HEK293 (cell line): ENCODE results near the gene ESRRG.

ENCODE experiments used
- CTCF ChIA-PET: fragments of 350-600 bp; formaldehyde crosslinking; extraction: SDS; loops from one replicate; lab custom pipeline; 2021; ENCODE audit warnings: antibody characterized with exemption; lab: Yijun Ruan, JAX
- POLR2A ChIA-PET: fragments of 300-600 bp; formaldehyde crosslinking; extraction: SDS; loops from one replicate; lab custom pipeline; 2020; ENCODE audit warnings: antibody characterized with exemption, inconsistent platforms; lab: Yijun Ruan, JAX
- H3K27ac ChIP-seq: fragments of 200-500 bp; sonication (Bioruptor generic); 2 replicates; pipeline ENCODE4 v1.5.1; 2014; ENCODE audit warnings: low read depth, low read length, control low read depth, inconsistent platforms; ENCODE audit errors: extremely low read depth
- H3K36me3 ChIP-seq, 2 experiments: fragments of 200-500 bp in 1 of 2; sonication (Bioruptor generic) in 1 of 2; 1 replicate in 1 of 2; 2 replicates in 1 of 2; pipeline ENCODE4 v1.5.1; 2014 to 2017; ENCODE audit warnings: inconsistent platforms in 2 of 2, low read length in 2 of 2; ENCODE audit not compliant: control insufficient read depth in 2 of 2, insufficient read depth in 1 of 2
- H3K4me1 ChIP-seq: fragments of 200-500 bp; sonication (Bioruptor generic); 2 replicates; pipeline ENCODE4 v1.5.1; 2014; ENCODE audit warnings: mild to moderate bottlenecking, low read length, inconsistent platforms; ENCODE audit not compliant: control insufficient read depth, insufficient read depth
- H3K4me3 ChIP-seq: 2 replicates; pipeline ENCODE4 v1.5.1; 2011; ENCODE audit warnings: low read depth, mild to moderate bottlenecking, control low read depth, low read length, moderate library complexity
- H3K9me3 ChIP-seq: fragments of 200-500 bp; sonication (Bioruptor generic); 2 replicates; pipeline ENCODE4 v1.5.1; 2014; ENCODE audit warnings: low read depth, low read length, inconsistent platforms; ENCODE audit not compliant: control insufficient read depth, insufficient read depth
- ATF2 ChIP-seq: fragments of 450-650 bp; formaldehyde crosslinking; IDR thresholded peaks from 2 replicates; pipeline ENCODE4 v1.5.1; 2016; ENCODE audit warnings: missing biosample characterization, missing genetic modification characterization, low read depth
- HOXD13 ChIP-seq: sonication (generic); formaldehyde crosslinking; IDR thresholded peaks from 2 replicates; pipeline ENCODE4 v1.8.0; 2022; ENCODE audit warnings: missing genetic modification reagents, borderline replicate concordance
- KLF10 ChIP-seq: fragments of 450-650 bp; IDR thresholded peaks from 2 replicates; pipeline ENCODE4 v1.5.1; 2018; ENCODE audit warnings: missing biosample characterization, mild to moderate bottlenecking, missing genetic modification characterization
- KLF16 ChIP-seq: fragments of 450-650 bp; formaldehyde crosslinking; IDR thresholded peaks from 2 replicates; pipeline ENCODE4 v1.5.1; 2017; ENCODE audit warnings: missing biosample characterization, missing genetic modification characterization
- SP2 ChIP-seq: fragments of 450-650 bp; formaldehyde crosslinking; IDR thresholded peaks from 2 replicates; pipeline ENCODE4 v1.5.1; 2016; ENCODE audit warnings: missing biosample characterization, missing genetic modification characterization
- TCF7L2 ChIP-seq: IDR thresholded peaks from 2 replicates; pipeline ENCODE4 v1.6.1; 2011; ENCODE audit warnings: low read depth, mild to moderate bottlenecking, inconsistent platforms, low read length, moderate library complexity, borderline replicate concordance
- TRIM28 ChIP-seq: IDR thresholded peaks from 2 replicates; pipeline ENCODE4 v1.6.1; 2011; ENCODE audit warnings: low read length, control low read depth, borderline replicate concordance
- WT1 ChIP-seq: fragments of 450-650 bp; formaldehyde crosslinking; IDR thresholded peaks from 2 replicates; pipeline ENCODE4 v1.5.1; 2016; ENCODE audit warnings: missing biosample characterization, missing genetic modification characterization
- YY1 ChIP-seq: fragments of 450-650 bp; formaldehyde crosslinking; IDR thresholded peaks from 2 replicates; pipeline ENCODE4 v1.5.1; 2018; ENCODE audit warnings: missing biosample characterization, missing genetic modification characterization
- ZBTB20 ChIP-seq: fragments of 450-650 bp; formaldehyde crosslinking; IDR thresholded peaks from 2 replicates; pipeline ENCODE4 v1.5.1; 2016; ENCODE audit warnings: missing biosample characterization, missing genetic modification characterization
- ZBTB7A ChIP-seq: fragments of 450-650 bp; formaldehyde crosslinking; IDR thresholded peaks from 2 replicates; pipeline ENCODE4 v1.5.1; 2016; ENCODE audit warnings: low read depth, missing biosample characterization, missing genetic modification characterization
- ZIC2 ChIP-seq: fragments of 450-650 bp; formaldehyde crosslinking; IDR thresholded peaks from 2 replicates; pipeline ENCODE4 v1.5.1; 2016; ENCODE audit warnings: missing biosample characterization, missing genetic modification characterization
- ZNF121 ChIP-seq: fragments of 450-650 bp; formaldehyde crosslinking; IDR thresholded peaks from 2 replicates; pipeline ENCODE4 v1.5.1; 2016; ENCODE audit warnings: missing biosample characterization, missing genetic modification characterization
- ZNF16 ChIP-seq: fragments of 450-650 bp; formaldehyde crosslinking; IDR thresholded peaks from 2 replicates; pipeline ENCODE4 v1.5.1; 2016; ENCODE audit warnings: low read depth, missing biosample characterization, missing genetic modification characterization
- ZNF169 ChIP-seq: fragments of 450-650 bp; formaldehyde crosslinking; IDR thresholded peaks from 2 replicates; pipeline ENCODE4 v1.5.1; 2016; ENCODE audit warnings: missing biosample characterization, missing genetic modification characterization
- ZNF202 ChIP-seq: fragments of 450-650 bp; formaldehyde crosslinking; IDR thresholded peaks from 2 replicates; pipeline ENCODE4 v1.5.1; 2016; ENCODE audit warnings: missing biosample characterization, missing genetic modification characterization, borderline replicate concordance
- ZNF24 ChIP-seq: fragments of 450-650 bp; formaldehyde crosslinking; IDR thresholded peaks from 2 replicates; pipeline ENCODE4 v1.5.1; 2016; ENCODE audit warnings: missing biosample characterization, missing genetic modification characterization
- ZNF248 ChIP-seq: fragments of 450-650 bp; formaldehyde crosslinking; IDR thresholded peaks from 2 replicates; pipeline ENCODE4 v1.5.1; 2017; ENCODE audit warnings: missing biosample characterization, missing genetic modification characterization
- ZNF302 ChIP-seq: fragments of 450-650 bp; formaldehyde crosslinking; IDR thresholded peaks from 2 replicates; pipeline ENCODE4 v1.5.1; 2016; ENCODE audit warnings: missing biosample characterization, missing genetic modification characterization, low read depth
- ZNF433 ChIP-seq: fragments of 450-650 bp; formaldehyde crosslinking; IDR thresholded peaks from 2 replicates; pipeline ENCODE4 v1.5.1; 2016; ENCODE audit warnings: missing biosample characterization, missing genetic modification characterization, low read depth
- ZNF560 ChIP-seq: fragments of 450-650 bp; formaldehyde crosslinking; IDR thresholded peaks from 2 replicates; pipeline ENCODE4 v1.5.1; 2017; ENCODE audit warnings: missing biosample characterization, missing genetic modification characterization, borderline replicate concordance
- ZNF571 ChIP-seq: fragments of 450-650 bp; formaldehyde crosslinking; IDR thresholded peaks from 2 replicates; pipeline ENCODE4 v1.5.0; 2017; ENCODE audit warnings: missing biosample characterization, missing genetic modification characterization
- ZNF624 ChIP-seq: fragments of 450-650 bp; formaldehyde crosslinking; IDR thresholded peaks from 2 replicates; pipeline ENCODE4 v1.5.1; 2017; ENCODE audit warnings: missing biosample characterization, missing genetic modification characterization
- ZNF654 ChIP-seq: fragments of 450-650 bp; formaldehyde crosslinking; IDR thresholded peaks from 2 replicates; pipeline ENCODE4 v1.5.1; 2016; ENCODE audit warnings: low read depth, missing biosample characterization, missing genetic modification characterization
- ZNF704 ChIP-seq: fragments of 450-650 bp; formaldehyde crosslinking; IDR thresholded peaks from 2 replicates; pipeline ENCODE4 v1.5.1; 2016; ENCODE audit warnings: missing biosample characterization, missing genetic modification characterization
- ZNF707 ChIP-seq: fragments of 450-650 bp; formaldehyde crosslinking; IDR thresholded peaks from 2 replicates; pipeline ENCODE4 v1.5.1; 2016; ENCODE audit warnings: missing biosample characterization, missing genetic modification characterization
- ZNF837 ChIP-seq: fragments of 450-650 bp; formaldehyde crosslinking; IDR thresholded peaks from 2 replicates; pipeline ENCODE4 v1.5.1; 2016; ENCODE audit warnings: missing biosample characterization, missing genetic modification characterization
- TF ChIP-seq, protein P1 (sequence below): fragments of 450-650 bp; formaldehyde crosslinking; IDR thresholded peaks from 2 replicates; pipeline ENCODE4 v1.5.1; 2016; ENCODE audit warnings: missing biosample characterization, missing genetic modification characterization
- TF ChIP-seq, protein P2 (sequence below): fragments of 450-650 bp; formaldehyde crosslinking; IDR thresholded peaks from 2 replicates; pipeline ENCODE4 v1.5.1; 2016; ENCODE audit warnings: missing biosample characterization, missing genetic modification characterization
- TF ChIP-seq, protein P3 (sequence below): fragments of 450-650 bp; formaldehyde crosslinking; IDR thresholded peaks from 2 replicates; pipeline ENCODE4 v1.5.1; 2016; ENCODE audit warnings: missing biosample characterization, missing genetic modification characterization

Gene ESRRG

DNA sequence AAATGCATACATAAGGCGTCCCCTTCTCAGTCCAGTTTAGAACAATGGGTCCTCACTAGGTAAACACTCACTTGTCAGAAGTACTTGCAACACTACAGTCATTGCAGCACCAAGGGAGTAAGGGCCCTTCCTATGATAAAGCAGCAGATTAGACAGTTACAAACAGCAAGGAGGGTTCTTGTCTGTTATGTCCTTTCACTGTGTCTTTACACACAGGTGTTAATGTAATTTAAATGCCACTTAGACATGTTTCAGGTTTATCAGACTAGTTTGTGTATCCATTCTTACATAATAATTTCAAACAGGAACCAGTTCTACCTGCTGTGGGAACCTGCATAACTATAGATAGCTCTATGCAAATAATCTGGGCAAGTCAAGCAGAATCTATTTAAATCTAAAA lies 194.4 kb downstream of the ESRRG start:
- POLR2A ChIA-PET = no interaction called here
- TF ChIP-seq ZNF571 (no peak), ZNF707 (no peak), ZNF302 (tag by site-specific recombination) (no peak), ZBTB7A (no peak), KLF16 (no peak), ZBTB20 (no peak), ZNF654 (tag by site-specific recombination) (no peak), ZNF16 (no peak), YY1 (no peak), ZNF837 (tag by site-specific recombination) (no peak), SP2 (tag by site-specific recombination) (no peak), TCF7L2 (no peak), TRIM28 (no peak)
- no peaks in the 10 kb centered on the region for H3K36me3 ChIP-seq
- no peak overlapping the region for H3K27ac ChIP-seq
- no peaks in the 10 kb centered on the region for H3K9me3 ChIP-seq
- H3K4me3 ChIP-seq = no peak overlapping the region
- CTCF ChIA-PET = interaction anchor here (0.6 kb wide), 1 partner anchor 77 kb away, joined by 3 read pairs; no protein-coding TSS in a partner anchor
- H3K4me1 ChIP-seq = no peaks in the 10 kb centered on the region

- H3K4me3 ChIP-seq = no peak overlapping the region
- no peaks in the 10 kb centered on the region for H3K36me3 ChIP-seq
- H3K27ac ChIP-seq = no peak overlapping the region
- ChIA-PET POLR2A (no interaction called here), CTCF (interaction anchor here (0.6 kb wide), 1 partner anchor 19 kb away, joined by 4 read pairs; no protein-coding TSS in a partner anchor)
- no peaks in the 10 kb centered on the region for H3K4me1 ChIP-seq
- H3K9me3 ChIP-seq = no peaks in the 10 kb centered on the region
- TF ChIP-seq, protein P1, sequence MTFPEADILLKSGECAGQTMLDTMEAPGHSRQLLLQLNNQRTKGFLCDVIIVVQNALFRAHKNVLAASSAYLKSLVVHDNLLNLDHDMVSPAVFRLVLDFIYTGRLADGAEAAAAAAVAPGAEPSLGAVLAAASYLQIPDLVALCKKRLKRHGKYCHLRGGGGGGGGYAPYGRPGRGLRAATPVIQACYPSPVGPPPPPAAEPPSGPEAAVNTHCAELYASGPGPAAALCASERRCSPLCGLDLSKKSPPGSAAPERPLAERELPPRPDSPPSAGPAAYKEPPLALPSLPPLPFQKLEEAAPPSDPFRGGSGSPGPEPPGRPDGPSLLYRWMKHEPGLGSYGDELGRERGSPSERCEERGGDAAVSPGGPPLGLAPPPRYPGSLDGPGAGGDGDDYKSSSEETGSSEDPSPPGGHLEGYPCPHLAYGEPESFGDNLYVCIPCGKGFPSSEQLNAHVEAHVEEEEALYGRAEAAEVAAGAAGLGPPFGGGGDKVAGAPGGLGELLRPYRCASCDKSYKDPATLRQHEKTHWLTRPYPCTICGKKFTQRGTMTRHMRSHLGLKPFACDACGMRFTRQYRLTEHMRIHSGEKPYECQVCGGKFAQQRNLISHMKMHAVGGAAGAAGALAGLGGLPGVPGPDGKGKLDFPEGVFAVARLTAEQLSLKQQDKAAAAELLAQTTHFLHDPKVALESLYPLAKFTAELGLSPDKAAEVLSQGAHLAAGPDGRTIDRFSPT = no peak
- TF ChIP-seq HOXD13 (CRISPR knock-in tag) (no peak), ZNF624 (tag by site-specific recombination) (no peak), ZNF560 (no peak), ZNF433 (tag by site-specific recombination) (no peak), ZNF24 (no peak), ATF2 (no peak), ZNF121 (no peak), ZNF248 (tag by site-specific recombination) (no peak), WT1 (no peak), ZNF571 (no peak), ZNF169 (no peak), ZNF202 (tag by site-specific recombination) (no peak), ZNF704 (tag by site-specific recombination) (no peak), KLF10 (tag by site-specific recombination) (no peak), ZIC2 (tag by site-specific recombination) (no peak)
- TF ChIP-seq, protein P2, sequence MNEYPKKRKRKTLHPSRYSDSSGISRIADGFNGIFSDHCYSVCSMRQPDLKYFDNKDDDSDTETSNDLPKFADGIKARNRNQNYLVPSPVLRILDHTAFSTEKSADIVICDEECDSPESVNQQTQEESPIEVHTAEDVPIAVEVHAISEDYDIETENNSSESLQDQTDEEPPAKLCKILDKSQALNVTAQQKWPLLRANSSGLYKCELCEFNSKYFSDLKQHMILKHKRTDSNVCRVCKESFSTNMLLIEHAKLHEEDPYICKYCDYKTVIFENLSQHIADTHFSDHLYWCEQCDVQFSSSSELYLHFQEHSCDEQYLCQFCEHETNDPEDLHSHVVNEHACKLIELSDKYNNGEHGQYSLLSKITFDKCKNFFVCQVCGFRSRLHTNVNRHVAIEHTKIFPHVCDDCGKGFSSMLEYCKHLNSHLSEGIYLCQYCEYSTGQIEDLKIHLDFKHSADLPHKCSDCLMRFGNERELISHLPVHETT (tag by site-specific recombination) = no peak
- TF ChIP-seq, protein P3, sequence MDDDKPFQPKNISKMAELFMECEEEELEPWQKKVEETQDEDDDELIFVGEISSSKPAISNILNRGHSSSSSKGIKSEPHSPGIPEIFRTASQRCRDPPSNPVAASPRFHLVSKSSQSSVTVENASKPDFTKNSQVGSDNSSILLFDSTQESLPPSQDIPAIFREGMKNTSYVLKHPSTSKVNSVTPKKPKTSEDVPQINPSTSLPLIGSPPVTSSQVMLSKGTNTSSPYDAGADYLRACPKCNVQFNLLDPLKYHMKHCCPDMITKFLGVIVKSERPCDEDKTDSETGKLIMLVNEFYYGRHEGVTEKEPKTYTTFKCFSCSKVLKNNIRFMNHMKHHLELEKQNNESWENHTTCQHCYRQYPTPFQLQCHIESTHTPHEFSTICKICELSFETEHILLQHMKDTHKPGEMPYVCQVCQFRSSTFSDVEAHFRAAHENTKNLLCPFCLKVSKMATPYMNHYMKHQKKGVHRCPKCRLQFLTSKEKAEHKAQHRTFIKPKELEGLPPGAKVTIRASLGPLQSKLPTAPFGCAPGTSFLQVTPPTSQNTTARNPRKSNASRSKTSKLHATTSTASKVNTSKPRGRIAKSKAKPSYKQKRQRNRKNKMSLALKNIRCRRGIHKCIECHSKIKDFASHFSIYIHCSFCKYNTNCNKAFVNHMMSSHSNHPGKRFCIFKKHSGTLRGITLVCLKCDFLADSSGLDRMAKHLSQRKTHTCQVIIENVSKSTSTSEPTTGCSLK = no peak
Observed at GRCh38 chr1:216523449-216524190, 199.6 kb downstream of the ESRRG start.
